Measurements from ENCODE around the gene RNF31.
A peak's percentile ranks its signal among the peaks of the same experiment; 100 is the strongest.

The RNF31 gene

DNA sequence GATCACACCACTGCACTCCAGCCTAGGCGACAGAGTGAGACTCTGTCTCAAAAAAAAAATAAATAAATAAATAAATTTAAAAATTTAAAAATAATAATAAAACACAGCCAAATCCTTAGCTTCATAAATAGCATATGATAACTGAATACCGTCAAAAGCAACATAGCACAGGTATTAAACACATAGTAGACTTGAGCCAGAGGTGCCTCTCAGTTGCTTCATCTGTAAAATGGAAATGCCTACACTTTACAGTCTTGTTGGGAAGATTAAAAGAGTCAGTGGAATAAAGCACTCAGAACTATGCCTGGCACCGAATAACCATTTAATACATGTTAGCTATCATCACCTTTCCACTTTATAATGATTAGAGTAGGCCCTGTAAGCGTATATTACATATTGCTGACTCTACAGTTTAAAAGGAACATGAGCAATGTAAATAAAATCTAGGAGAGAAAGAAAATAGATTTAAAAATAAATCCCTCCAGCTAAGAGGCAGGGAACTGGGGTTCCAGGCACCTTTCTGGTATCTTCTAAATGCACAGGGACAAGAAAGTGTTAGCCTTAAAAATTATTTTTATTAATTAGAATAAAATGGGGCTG is 40.5 kb upstream of the RNF31 start:
- H3K27me3 ChIP-seq (ENCODE audit: control insufficient read depth in 2 of 2, insufficient read depth in 2 of 2, low read length in 2 of 2): no peaks in the 10 kb centered on the region
- H3K4me1 ChIP-seq (ENCODE audit: control insufficient read depth in 2 of 2, insufficient read depth in 2 of 2, low read length in 2 of 2): peaks cover 0 to 16% of the 10 kb centered on the region in 2 donors
- no peak overlapping the region for H3K9ac ChIP-seq (ENCODE audit: low read depth in 1 of 2, low read length in 2 of 2)
- no peak overlapping the region for H3K4me3 ChIP-seq (ENCODE audit: low read length in 2 of 2)
- no peak overlapping the region for H3K27ac ChIP-seq (ENCODE audit: low read depth in 2 of 2, low read length in 2 of 2)
- H3K36me3 ChIP-seq (ENCODE audit: control insufficient read depth in 2 of 2, insufficient read depth in 2 of 2, low read length in 2 of 2): peaks cover 13 to 17% of the 10 kb centered on the region in 2 donors
- no peaks in the 10 kb centered on the region for H3K9me3 ChIP-seq (ENCODE audit: control insufficient read depth in 2 of 2, low read length in 2 of 2)

GRCh38 chr14:24108336-24108874 is 38.9 kb upstream of the RNF31 start:
- Histone ChIP-seq H3K36me3 (ENCODE audit: control insufficient read depth in 2 of 2, insufficient read depth in 2 of 2, low read length in 2 of 2) (peaks cover 4 to 6% of the 10 kb centered on the region in 2 donors), H3K9ac (ENCODE audit: low read depth in 1 of 2, low read length in 2 of 2) (no peak overlapping the region), H3K27ac (ENCODE audit: low read depth in 2 of 2, low read length in 2 of 2) (peak overlapping the region; percentile 11 to 60), H3K4me1 (ENCODE audit: control insufficient read depth in 2 of 2, insufficient read depth in 2 of 2, low read length in 2 of 2) (peaks cover 2 to 19% of the 10 kb centered on the region in 2 donors), H3K4me3 (ENCODE audit: low read length in 2 of 2) (no peak overlapping the region), H3K9me3 (ENCODE audit: control insufficient read depth in 2 of 2, low read length in 2 of 2) (no peaks in the 10 kb centered on the region), H3K27me3 (ENCODE audit: control insufficient read depth in 2 of 2, insufficient read depth in 2 of 2, low read length in 2 of 2) (no peaks in the 10 kb centered on the region)

- no peaks in the 10 kb centered on the region for H3K9me3 ChIP-seq (ENCODE audit: control insufficient read depth in 2 of 2, low read length in 2 of 2)
- no peaks in the 10 kb centered on the region for H3K36me3 ChIP-seq (ENCODE audit: control insufficient read depth in 2 of 2, insufficient read depth in 2 of 2, low read length in 2 of 2)
- H3K9ac ChIP-seq (ENCODE audit: low read depth in 1 of 2, low read length in 2 of 2): no peak overlapping the region
- H3K4me3 ChIP-seq (ENCODE audit: low read length in 2 of 2): no peak overlapping the region
- H3K27me3 ChIP-seq (ENCODE audit: control insufficient read depth in 2 of 2, insufficient read depth in 2 of 2, low read length in 2 of 2): no peaks in the 10 kb centered on the region
- no peak overlapping the region for H3K27ac ChIP-seq (ENCODE audit: low read depth in 2 of 2, low read length in 2 of 2)
- H3K4me1 ChIP-seq (ENCODE audit: control insufficient read depth in 2 of 2, insufficient read depth in 2 of 2, low read length in 2 of 2): peaks cover 5 to 21% of the 10 kb centered on the region in 2 donors
Observed at GRCh38 chr14:24110060-24110459, 37.2 kb upstream of the RNF31 start.

- Histone ChIP-seq H3K9me3 (ENCODE audit: control insufficient read depth in 2 of 2, low read length in 2 of 2) (no peaks in the 10 kb centered on the region), H3K27me3 (ENCODE audit: control insufficient read depth in 2 of 2, insufficient read depth in 2 of 2, low read length in 2 of 2) (no peaks in the 10 kb centered on the region), H3K9ac (ENCODE audit: low read depth in 1 of 2, low read length in 2 of 2) (no peak overlapping the region), H3K36me3 (ENCODE audit: control insufficient read depth in 2 of 2, insufficient read depth in 2 of 2, low read length in 2 of 2) (no peaks in the 10 kb centered on the region), H3K4me3 (ENCODE audit: low read length in 2 of 2) (no peak overlapping the region), H3K27ac (ENCODE audit: low read depth in 2 of 2, low read length in 2 of 2) (peak overlapping the region; percentile 9 to 18), H3K4me1 (ENCODE audit: control insufficient read depth in 2 of 2, insufficient read depth in 2 of 2, low read length in 2 of 2) (peaks cover 6 to 21% of the 10 kb centered on the region in 2 donors)
Observed at GRCh38 chr14:24110523-24110922, 36.8 kb upstream of the RNF31 start.

- H3K4me1 ChIP-seq (ENCODE audit: control insufficient read depth in 2 of 2, insufficient read depth in 2 of 2, low read length in 2 of 2): peaks cover 18 to 32% of the 10 kb centered on the region in 2 donors
- H3K27me3 ChIP-seq (ENCODE audit: control insufficient read depth in 2 of 2, insufficient read depth in 2 of 2, low read length in 2 of 2): no peaks in the 10 kb centered on the region
- peaks cover 10 to 17% of the 10 kb centered on the region in 2 donors for H3K36me3 ChIP-seq (ENCODE audit: control insufficient read depth in 2 of 2, insufficient read depth in 2 of 2, low read length in 2 of 2)
- no peaks in the 10 kb centered on the region for H3K9me3 ChIP-seq (ENCODE audit: control insufficient read depth in 2 of 2, low read length in 2 of 2)
- peak overlapping the region; percentile 99 to 100 for H3K27ac ChIP-seq (ENCODE audit: low read depth in 2 of 2, low read length in 2 of 2)
- H3K9ac ChIP-seq (ENCODE audit: low read depth in 1 of 2, low read length in 2 of 2): peak overlapping the region; percentile 93 to 97
- H3K4me3 ChIP-seq (ENCODE audit: low read length in 2 of 2): peak overlapping the region; percentile 78 to 95
Observed at GRCh38 chr14:24113379-24113800, 33.9 kb upstream of the RNF31 start.

- Histone ChIP-seq H3K36me3 (ENCODE audit: control insufficient read depth in 2 of 2, insufficient read depth in 2 of 2, low read length in 2 of 2) (peaks cover 16 to 23% of the 10 kb centered on the region in 2 donors), H3K4me1 (ENCODE audit: control insufficient read depth in 2 of 2, insufficient read depth in 2 of 2, low read length in 2 of 2) (peaks cover 18 to 30% of the 10 kb centered on the region in 2 donors), H3K9me3 (ENCODE audit: control insufficient read depth in 2 of 2, low read length in 2 of 2) (no peaks in the 10 kb centered on the region), H3K27ac (ENCODE audit: low read depth in 2 of 2, low read length in 2 of 2) (peak overlapping the region; percentile 99 to 100), H3K4me3 (ENCODE audit: low read length in 2 of 2) (peak overlapping the region; percentile 78 to 95), H3K27me3 (ENCODE audit: control insufficient read depth in 2 of 2, insufficient read depth in 2 of 2, low read length in 2 of 2) (no peaks in the 10 kb centered on the region), H3K9ac (ENCODE audit: low read depth in 1 of 2, low read length in 2 of 2) (peak overlapping the region; percentile 93 to 97)
Observed at GRCh38 chr14:24113801-24114531, 33.3 kb upstream of the RNF31 start.

GRCh38 chr14:24114532-24115421 is 32.5 kb upstream of the RNF31 start, which contains the start of the genes DCAF11 and NRL:
Gene DCAF11, plus strand, starts transcription at chr14:24114777. Its CDS starts 818 bp downstream, at chr14:24115595.
Gene NRL, minus strand, starts transcription at chr14:24114949. Its CDS starts 32,101 bp downstream, at chr14:24082848.
- H3K9me3 ChIP-seq (ENCODE audit: control insufficient read depth in 2 of 2, low read length in 2 of 2): no peaks in the 10 kb centered on the region
- peaks cover 24 to 31% of the 10 kb centered on the region in 2 donors for H3K36me3 ChIP-seq (ENCODE audit: control insufficient read depth in 2 of 2, insufficient read depth in 2 of 2, low read length in 2 of 2)
- H3K4me3 ChIP-seq (ENCODE audit: low read length in 2 of 2): peak within 1 kb of the TSS; percentile 78 to 95
- H3K27me3 ChIP-seq (ENCODE audit: control insufficient read depth in 2 of 2, insufficient read depth in 2 of 2, low read length in 2 of 2): no peaks in the 10 kb centered on the region
- peak within 1 kb of the TSS; percentile 99 to 100 for H3K27ac ChIP-seq (ENCODE audit: low read depth in 2 of 2, low read length in 2 of 2)
- H3K9ac ChIP-seq (ENCODE audit: low read depth in 1 of 2, low read length in 2 of 2): peak within 1 kb of the TSS; percentile 93 to 97
- peaks cover 18 to 26% of the 10 kb centered on the region in 2 donors for H3K4me1 ChIP-seq (ENCODE audit: control insufficient read depth in 2 of 2, insufficient read depth in 2 of 2, low read length in 2 of 2)

DNA sequence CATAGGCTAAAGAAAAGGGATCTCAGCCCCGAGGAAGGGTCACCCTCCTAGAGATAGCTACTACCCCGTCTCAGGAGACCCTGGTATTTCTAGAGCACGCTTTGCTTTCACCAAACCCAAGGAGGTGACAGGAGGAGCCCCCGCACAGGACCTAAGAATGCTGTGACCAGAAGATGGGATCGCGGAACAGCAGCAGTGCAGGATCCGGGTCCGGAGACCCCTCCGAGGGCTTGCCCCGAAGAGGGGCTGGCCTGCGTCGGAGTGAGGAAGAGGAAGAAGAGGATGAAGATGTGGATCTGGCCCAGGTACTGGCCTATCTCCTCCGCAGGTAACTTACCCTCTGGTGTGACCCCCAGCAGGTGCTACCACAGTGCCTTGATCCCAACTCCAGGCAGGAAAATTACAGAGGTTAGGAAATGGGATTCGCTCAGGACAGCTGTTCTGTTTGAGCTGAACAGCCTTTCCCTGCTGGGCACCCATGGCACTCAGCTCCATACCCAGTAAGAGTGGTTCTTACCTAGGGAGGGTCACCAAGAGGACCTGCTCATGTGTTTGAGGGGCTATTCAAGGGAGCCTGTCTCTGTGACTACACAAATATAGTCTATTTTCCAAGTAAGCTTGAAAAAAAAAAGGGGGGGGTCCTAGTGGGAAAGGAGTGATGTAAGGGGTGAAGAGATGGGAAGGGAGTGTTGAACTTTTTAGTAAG is 31.7 kb upstream of the RNF31 start:
- Histone ChIP-seq H3K27ac (ENCODE audit: low read depth in 2 of 2, low read length in 2 of 2) (peak overlapping the region; percentile 99 to 100), H3K36me3 (ENCODE audit: control insufficient read depth in 2 of 2, insufficient read depth in 2 of 2, low read length in 2 of 2) (peaks cover 28 to 35% of the 10 kb centered on the region in 2 donors), H3K27me3 (ENCODE audit: control insufficient read depth in 2 of 2, insufficient read depth in 2 of 2, low read length in 2 of 2) (no peaks in the 10 kb centered on the region), H3K4me3 (ENCODE audit: low read length in 2 of 2) (peak overlapping the region; percentile 78 to 95), H3K4me1 (ENCODE audit: control insufficient read depth in 2 of 2, insufficient read depth in 2 of 2, low read length in 2 of 2) (peaks cover 18 to 20% of the 10 kb centered on the region in 2 donors), H3K9me3 (ENCODE audit: control insufficient read depth in 2 of 2, low read length in 2 of 2) (no peaks in the 10 kb centered on the region), H3K9ac (ENCODE audit: low read depth in 1 of 2, low read length in 2 of 2) (peak overlapping the region; percentile 84 to 93)

DNA sequence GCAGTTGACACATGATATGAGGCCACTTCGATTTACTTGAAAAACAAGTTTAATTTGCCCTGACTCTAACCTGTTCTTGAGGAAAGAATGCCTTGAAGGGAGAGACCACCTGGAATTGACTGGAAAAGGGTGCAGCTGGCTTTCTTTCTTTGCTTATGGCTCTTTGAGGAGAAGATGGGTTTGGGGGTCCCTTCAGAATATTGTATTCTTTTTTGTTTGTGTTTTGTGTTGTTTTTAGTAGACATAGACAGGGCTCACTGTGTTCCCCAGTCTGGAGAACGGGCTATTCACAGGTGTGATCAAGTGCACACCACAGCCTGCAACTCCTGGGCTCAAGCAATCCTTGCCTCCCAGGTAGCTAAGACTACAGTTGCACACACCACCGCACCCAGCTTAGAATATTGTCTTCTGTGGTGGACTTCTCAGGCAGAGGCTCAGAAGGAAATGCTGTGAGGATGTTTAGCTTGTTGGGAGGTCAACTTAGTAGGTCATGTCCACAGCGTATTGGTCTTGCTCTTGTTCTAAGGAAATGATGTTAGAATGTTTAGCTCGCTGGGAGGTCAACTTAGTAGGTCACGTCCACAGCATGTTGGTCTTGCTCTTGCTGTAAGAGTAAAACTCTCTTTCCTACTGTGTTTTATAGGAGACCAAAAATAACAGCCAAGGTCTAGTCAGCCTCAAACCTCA is 31.0 kb upstream of the RNF31 start:
- peaks cover 35 to 41% of the 10 kb centered on the region in 2 donors for H3K36me3 ChIP-seq (ENCODE audit: control insufficient read depth in 2 of 2, insufficient read depth in 2 of 2, low read length in 2 of 2)
- H3K4me3 ChIP-seq (ENCODE audit: low read length in 2 of 2): peak overlapping the region; percentile 78 to 95
- H3K27ac ChIP-seq (ENCODE audit: low read depth in 2 of 2, low read length in 2 of 2): no peak overlapping the region
- no peaks in the 10 kb centered on the region for H3K9me3 ChIP-seq (ENCODE audit: control insufficient read depth in 2 of 2, low read length in 2 of 2)
- no peaks in the 10 kb centered on the region for H3K27me3 ChIP-seq (ENCODE audit: control insufficient read depth in 2 of 2, insufficient read depth in 2 of 2, low read length in 2 of 2)
- H3K9ac ChIP-seq (ENCODE audit: low read depth in 1 of 2, low read length in 2 of 2): peak overlapping the region; percentile 84 to 93
- H3K4me1 ChIP-seq (ENCODE audit: control insufficient read depth in 2 of 2, insufficient read depth in 2 of 2, low read length in 2 of 2): peaks cover 15 to 18% of the 10 kb centered on the region in 2 donors

All from mucosa of rectum (tissue), 2 donors.